GM21526 (cell line): ENCODE results near the gene UBE3B.

Experiments
- ATAC-seq: cut with Tn5 transposase; IDR thresholded peaks from one replicate; pipeline ENCODE4 v1.9.1; 2021; ENCODE audit warnings: moderate library complexity; ENCODE audit not compliant: unreplicated experiment, low FRiP score

The UBE3B gene

DNA sequence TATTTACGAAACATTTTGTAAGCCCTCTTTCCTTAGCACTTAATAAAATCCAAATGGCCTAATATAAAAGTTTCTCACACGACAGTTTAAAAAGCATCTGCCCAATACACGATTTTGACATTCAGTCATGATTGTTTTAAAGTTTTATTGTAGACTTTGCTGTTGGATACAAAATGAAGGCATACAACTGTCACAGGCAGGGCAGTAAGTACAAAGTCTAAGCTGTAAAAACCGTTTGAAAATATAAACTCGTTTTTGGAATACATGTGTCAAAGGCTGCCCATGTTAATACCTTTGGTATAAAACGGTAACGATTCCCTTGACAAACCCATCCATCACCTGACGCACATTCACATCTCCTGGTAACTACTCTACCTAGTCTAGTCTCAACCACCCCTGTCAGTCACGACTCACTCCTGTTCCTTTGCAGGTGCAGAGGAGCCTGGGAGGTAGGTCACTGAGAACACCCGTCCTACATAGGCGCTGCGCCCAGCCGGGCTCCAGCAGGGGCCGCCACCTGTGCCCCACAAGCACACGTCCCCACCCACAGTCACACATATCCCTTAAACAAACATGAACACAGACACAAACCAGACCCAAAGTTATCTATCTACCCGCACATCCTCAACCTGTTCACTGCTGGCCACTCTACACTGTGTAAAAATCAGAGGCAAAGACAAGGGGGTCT, 27.4 kb upstream of the UBE3B start:
- no peak for ATAC-seq

DNA sequence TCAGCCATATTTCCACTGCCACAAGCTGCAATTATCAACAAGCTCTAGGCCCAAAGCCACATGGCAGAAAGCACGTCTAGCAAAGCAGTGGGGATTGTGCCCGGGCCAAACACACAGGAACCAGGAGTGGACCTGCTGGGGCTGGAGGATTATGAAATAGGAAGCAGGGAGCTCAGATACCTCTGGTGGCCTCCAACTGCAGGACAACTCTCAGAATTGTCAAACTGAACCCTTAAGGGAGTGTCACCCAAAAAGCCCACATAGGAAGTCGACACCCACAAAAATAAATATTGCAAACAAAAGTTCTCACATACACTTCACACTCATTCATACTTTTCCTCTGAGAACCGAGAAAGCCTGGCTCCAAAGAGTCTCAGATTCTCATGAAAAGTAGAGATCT, 26.5 kb upstream of the UBE3B start:
- ATAC-seq, result no peak

DNA sequence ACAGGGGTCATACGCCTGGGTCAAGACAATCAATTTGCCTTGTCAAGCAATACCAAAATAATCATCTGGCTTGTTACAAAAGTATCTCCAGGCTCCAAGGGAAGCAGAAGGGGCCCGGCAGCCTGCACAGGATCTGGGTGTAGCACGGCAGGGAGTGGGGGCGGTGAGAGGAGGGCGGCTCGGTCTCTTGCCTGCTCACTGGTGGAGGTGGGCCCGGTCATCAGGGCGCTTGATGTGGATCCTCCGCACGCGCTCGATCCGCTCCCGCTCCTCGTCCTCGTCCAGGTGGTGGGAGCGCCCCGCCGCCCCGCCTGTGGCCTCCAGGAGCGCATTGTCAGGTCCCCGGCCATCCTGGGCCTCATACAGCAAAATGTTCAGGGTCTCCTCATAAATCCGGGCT, 26.0 kb upstream of the UBE3B start:
- no peak for ATAC-seq

GRCh38 chr12:109452489-109452888, 24.9 kb upstream of the UBE3B start:
- ATAC-seq, result no peak

DNA sequence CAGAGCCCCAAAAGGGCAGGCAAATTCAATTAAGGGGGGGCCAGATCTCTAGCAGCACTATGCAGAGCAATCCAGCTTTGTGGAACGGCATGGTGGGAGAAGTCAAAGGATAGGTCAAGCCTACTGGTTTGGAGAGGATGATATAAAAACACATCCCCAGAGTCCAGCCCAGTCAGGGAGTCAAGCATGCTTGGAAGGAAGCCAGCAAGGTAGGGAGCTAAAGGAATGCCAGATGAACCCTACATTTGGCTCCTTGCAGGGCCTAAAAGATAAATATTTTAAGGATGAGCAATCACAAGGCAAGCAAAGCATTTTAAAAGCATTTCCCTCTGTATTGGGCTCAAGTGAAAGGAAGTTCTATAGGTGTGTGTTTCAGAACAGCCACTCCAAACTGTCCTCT, 21.7 kb upstream of the UBE3B start:
- no peak for ATAC-seq

DNA sequence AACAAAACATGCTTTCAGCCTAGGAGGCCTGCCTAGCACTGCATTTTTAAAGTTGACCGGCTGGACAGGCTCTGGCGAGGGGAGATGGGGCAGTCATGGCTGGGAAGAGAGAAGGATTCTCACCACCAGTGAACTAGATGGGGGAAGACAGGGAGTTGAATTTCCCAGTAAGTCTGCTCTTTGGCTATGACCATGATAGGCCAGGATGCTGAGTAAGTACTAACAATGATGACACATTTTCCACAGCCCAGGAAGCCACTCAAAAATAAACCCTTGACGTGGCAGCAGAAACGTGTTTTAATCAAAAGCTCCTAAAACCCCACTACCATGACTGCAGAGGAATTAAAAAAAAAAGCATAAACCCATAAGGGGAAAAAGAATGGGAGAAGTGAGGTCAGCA, 19.3 kb upstream of the UBE3B start:
- ATAC-seq, result no peak

GRCh38 chr12:109458771-109459208, 18.6 kb upstream of the UBE3B start:
- no peak for ATAC-seq

- no peak for ATAC-seq
Measured at GRCh38 chr12:109459247-109459646, 18.2 kb upstream of the UBE3B start.

- no peak for ATAC-seq
Measured at GRCh38 chr12:109460538-109460937, 16.9 kb upstream of the UBE3B start.

DNA sequence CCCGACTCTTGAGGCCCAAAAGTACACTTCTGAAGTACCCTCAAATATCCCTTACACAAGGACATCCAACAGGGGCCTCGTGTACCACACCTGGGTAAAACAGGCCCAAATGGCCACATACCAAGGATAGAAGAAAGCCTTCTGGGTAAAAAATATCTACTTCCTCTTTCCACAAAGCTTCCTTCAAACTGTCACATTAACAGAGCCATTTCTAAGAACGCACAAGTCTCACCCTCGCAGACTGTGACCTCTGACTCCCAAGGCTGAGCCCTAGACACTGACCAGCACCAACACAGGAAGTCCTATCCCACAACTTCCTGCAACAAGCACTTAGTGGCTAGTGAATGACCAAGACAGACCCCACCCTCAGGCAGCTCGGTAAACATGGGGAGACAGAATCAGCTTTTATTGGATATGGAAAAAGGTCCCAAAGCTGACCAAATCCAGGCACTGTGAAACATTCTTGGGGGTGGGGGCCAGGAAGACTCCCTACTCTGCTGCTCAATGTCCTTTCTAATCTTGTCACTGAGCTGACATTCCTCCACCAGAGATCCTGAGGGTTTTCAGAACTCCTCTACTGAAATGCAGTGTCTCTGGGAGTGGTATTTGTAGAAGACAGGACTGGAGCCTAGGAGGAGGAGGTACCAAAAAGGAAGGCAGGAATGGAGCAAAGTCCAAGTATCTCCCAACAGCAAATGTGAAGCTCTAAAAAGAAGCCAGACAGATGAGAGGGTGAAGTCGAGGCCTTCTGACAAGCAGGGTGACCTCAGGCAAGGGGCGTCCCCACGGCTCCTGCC, 16.2 kb upstream of the UBE3B start:
- no peak for ATAC-seq

GRCh38 chr12:109461846-109462756, 15.3 kb upstream of the UBE3B start:
- no peak for ATAC-seq

- ATAC-seq, result no peak
Measured at GRCh38 chr12:109462868-109463692, 14.4 kb upstream of the UBE3B start.

- no peak for ATAC-seq
Measured at GRCh38 chr12:109463756-109464155, 13.7 kb upstream of the UBE3B start.

GRCh38 chr12:109464642-109465351, 12.6 kb upstream of the UBE3B start:
- ATAC-seq, result no peak

DNA sequence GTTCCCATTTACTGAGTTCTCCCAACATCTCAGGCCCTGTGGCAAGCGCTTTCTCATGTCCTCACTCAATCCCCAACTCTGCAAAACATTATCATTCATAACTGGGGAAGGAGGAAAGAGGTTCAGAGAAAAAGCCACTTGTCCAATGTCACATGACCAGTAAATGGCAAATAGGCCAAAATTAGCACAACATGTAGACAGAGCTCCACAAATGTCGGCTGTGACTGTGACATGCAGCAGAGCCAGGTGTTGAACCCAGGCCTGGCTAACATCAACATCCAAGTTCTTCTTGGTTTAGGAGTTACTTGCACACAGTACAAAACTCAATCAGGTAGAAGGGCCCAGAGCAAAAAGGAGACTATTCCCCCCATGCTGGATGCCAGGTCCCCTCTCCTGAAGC, 11.1 kb upstream of the UBE3B start:
- ATAC-seq, result no peak

DNA sequence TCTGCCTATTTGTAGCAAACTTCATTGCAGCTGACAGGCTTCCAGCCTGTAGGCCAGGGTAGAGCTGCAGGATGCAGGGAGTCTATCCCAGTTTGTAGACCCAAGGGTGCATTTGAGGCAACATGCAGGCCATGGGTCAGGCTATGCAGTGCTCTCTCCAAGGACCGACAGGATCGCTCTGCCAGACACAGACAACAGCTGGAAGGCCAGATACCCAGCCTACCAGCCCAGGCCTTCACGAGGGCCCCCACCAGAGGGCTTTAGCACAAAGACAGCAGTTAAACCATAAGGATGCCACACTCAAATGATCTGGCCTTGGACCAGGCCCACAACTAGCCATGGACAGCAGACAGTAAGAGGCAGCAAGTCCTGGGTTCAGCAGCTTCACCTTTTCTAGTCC, 10.6 kb upstream of the UBE3B start:
- no peak for ATAC-seq

GRCh38 chr12:109467978-109468676, 9.3 kb upstream of the UBE3B start:
- ATAC-seq, result no peak

DNA sequence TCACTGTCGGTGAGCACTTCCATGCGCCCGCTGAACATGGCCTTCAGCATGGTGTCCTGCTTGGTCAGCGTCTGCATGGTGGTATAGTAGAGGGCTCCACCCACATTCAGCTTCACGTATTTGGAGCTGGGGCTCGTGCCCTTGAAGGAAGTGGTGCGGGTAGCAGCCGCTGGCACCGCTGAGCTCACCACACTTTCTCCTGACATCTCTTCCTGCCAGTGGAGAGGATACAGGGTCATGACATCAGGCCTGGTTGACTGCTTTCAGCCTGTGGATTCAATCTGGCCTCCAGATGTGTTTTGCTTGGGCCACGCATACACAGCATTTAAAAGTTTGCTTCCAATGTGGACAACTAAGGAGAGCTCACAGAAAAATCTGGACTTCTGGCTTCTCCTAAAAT, 7.9 kb upstream of the UBE3B start:
- no peak for ATAC-seq

DNA sequence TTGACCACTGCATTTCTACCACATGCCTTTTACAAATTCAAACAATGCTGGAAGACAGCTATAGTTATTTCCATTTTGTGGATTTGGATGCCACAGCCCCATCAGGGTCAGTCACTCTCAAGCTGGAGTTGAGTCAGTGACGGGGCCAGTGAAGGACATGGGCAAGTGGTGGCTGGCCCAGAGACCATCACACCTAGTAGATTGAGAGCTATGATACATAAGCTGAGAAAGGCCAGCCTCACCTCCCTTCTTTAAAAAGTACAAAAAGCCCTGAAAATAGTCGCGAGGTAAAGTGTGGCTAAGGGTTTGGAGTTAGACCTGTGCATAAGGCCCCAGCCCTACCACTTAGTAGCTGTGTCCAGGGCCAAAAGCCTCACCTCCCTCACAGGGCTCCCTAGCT, 4.4 kb upstream of the UBE3B start:
- ATAC-seq, result no peak
